Stomach (tissue), 4 donors: ENCODE results near the gene PTX4.

Experiments used
- POLR2AphosphoS5 ChIP-seq, 3 donors: sonication (generic); formaldehyde crosslinking; IDR thresholded peaks; one replicate each; pipeline ENCODE4 v1.6.1; 2016; ENCODE audit warnings: antibody characterized with exemption in 3 of 3
- TF ChIP-seq, protein P1 (sequence below), 7 experiments: fragments of 450-650 bp in 4 of 7; fragments of 200-600 bp in 3 of 7; sonication (generic) in 3 of 7; IDR thresholded peaks; one replicate each; pipeline ENCODE4 v1.5.1; 2016 to 2019; ENCODE audit warnings: antibody characterized with exemption in 7 of 7, control low read depth in 2 of 7, mild to moderate bottlenecking in 1 of 7

DNA sequence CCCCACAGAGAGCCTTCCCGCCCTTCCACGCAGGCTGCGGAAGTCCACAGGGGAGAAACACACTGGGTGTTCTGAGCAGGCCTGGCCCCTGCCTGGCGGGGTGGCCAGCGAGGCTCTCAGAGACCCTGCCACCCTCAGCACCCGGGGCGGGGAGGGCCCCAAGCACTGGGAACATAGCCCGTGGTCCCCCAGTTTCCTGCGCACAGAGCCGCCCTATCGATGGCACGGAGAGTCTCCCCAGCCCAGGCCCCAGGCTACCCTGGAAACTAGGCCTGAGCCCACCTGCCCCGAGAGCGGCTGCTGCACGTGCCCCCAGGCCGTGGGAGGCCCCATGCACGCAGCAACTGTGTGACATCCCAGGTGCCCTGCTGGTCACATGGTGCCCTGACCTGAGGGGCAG, 34.2 kb downstream of the PTX4 start:
- TF ChIP-seq, protein P1, sequence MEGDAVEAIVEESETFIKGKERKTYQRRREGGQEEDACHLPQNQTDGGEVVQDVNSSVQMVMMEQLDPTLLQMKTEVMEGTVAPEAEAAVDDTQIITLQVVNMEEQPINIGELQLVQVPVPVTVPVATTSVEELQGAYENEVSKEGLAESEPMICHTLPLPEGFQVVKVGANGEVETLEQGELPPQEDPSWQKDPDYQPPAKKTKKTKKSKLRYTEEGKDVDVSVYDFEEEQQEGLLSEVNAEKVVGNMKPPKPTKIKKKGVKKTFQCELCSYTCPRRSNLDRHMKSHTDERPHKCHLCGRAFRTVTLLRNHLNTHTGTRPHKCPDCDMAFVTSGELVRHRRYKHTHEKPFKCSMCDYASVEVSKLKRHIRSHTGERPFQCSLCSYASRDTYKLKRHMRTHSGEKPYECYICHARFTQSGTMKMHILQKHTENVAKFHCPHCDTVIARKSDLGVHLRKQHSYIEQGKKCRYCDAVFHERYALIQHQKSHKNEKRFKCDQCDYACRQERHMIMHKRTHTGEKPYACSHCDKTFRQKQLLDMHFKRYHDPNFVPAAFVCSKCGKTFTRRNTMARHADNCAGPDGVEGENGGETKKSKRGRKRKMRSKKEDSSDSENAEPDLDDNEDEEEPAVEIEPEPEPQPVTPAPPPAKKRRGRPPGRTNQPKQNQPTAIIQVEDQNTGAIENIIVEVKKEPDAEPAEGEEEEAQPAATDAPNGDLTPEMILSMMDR (IDR thresholded peaks at IDR 0.05) = no peak
- TF ChIP-seq POLR2AphosphoS5 (IDR thresholded peaks at IDR 0.05) = no peak
